ENCODE measurements around the gene GRK7. TPM values are rescaled to one million over a fixed set of nuclear protein-coding genes. Genes with fewer than 3 reads are reported as not detected.

The GRK7 gene
- total RNA-seq, 1 donor from 2014 or later: 0.10 TPM

GRCh38 chr3:141776885-141777284 lies 13.7 kb downstream of the GRK7 start:
- H3K9me3 Mint-ChIP-seq (ENCODE audit: unreplicated experiment): no peaks in the 10 kb centered on the region
- no peak for DNase-seq (ENCODE audit: low spot score)
- TF ChIP-seq CTCF (IDR thresholded peaks at IDR 0.05; ENCODE audit: unreplicated experiment): no peak
- no peak overlapping the region for H3K27ac Mint-ChIP-seq (ENCODE audit: unreplicated experiment)
- H3K36me3 Mint-ChIP-seq (ENCODE audit: low read depth, unreplicated experiment): no peaks in the 10 kb centered on the region
- H3K4me1 Mint-ChIP-seq (ENCODE audit: unreplicated experiment): peaks cover 1% of the 10 kb centered on the region
- no peak overlapping the region for H3K4me3 Mint-ChIP-seq (ENCODE audit: unreplicated experiment)
- peaks cover 2% of the 10 kb centered on the region for H3K27me3 Mint-ChIP-seq (ENCODE audit: unreplicated experiment)

GRCh38 chr3:141777957-141778813 lies 15.0 kb downstream of the GRK7 start:
- peaks cover 8% of the 10 kb centered on the region for H3K27me3 Mint-ChIP-seq (ENCODE audit: unreplicated experiment)
- TF ChIP-seq CTCF (IDR thresholded peaks at IDR 0.05; ENCODE audit: unreplicated experiment): no peak
- no peaks in the 10 kb centered on the region for H3K36me3 Mint-ChIP-seq (ENCODE audit: low read depth, unreplicated experiment)
- DNase-seq (ENCODE audit: low spot score): no peak
- no peak overlapping the region for H3K27ac Mint-ChIP-seq (ENCODE audit: unreplicated experiment)
- H3K9me3 Mint-ChIP-seq (ENCODE audit: unreplicated experiment): no peaks in the 10 kb centered on the region
- H3K4me3 Mint-ChIP-seq (ENCODE audit: unreplicated experiment): no peak overlapping the region
- peaks cover 3% of the 10 kb centered on the region for H3K4me1 Mint-ChIP-seq (ENCODE audit: unreplicated experiment)

DNA sequence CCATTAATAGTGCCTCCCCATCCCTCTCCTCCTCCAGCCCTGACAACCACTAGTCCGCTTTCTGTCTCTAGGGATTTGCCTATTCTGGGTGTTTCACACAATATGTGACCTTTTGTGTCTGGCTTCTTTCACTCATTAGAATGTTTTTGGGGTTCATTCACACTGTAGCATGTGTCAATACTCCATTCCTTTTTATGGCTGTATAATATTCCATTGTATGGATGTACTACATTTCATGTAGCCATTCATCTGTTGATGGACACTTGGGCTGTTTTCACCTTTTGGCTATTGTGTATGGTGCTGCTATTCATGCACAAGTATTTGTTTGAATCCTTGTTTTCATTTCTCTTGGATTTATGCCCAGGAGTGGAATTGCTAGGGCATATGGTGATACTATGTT lies 16.5 kb downstream of the GRK7 start:
- H3K27me3 Mint-ChIP-seq (ENCODE audit: unreplicated experiment): peaks cover 9% of the 10 kb centered on the region
- H3K9me3 Mint-ChIP-seq (ENCODE audit: unreplicated experiment): no peaks in the 10 kb centered on the region
- DNase-seq (ENCODE audit: low spot score): no peak
- no peak for TF ChIP-seq CTCF (IDR thresholded peaks at IDR 0.05; ENCODE audit: unreplicated experiment)
- peaks cover 9% of the 10 kb centered on the region for H3K4me1 Mint-ChIP-seq (ENCODE audit: unreplicated experiment)
- no peak overlapping the region for H3K4me3 Mint-ChIP-seq (ENCODE audit: unreplicated experiment)
- H3K27ac Mint-ChIP-seq (ENCODE audit: unreplicated experiment): no peak overlapping the region
- H3K36me3 Mint-ChIP-seq (ENCODE audit: low read depth, unreplicated experiment): no peaks in the 10 kb centered on the region

GRCh38 chr3:141782386-141782932 lies 19.3 kb downstream of the GRK7 start:
- Mint-ChIP-seq H3K27me3 (ENCODE audit: unreplicated experiment) (peaks cover 9% of the 10 kb centered on the region), H3K27ac (ENCODE audit: unreplicated experiment) (no peak overlapping the region), H3K36me3 (ENCODE audit: low read depth, unreplicated experiment) (no peaks in the 10 kb centered on the region), H3K4me3 (ENCODE audit: unreplicated experiment) (no peak overlapping the region), H3K4me1 (ENCODE audit: unreplicated experiment) (peaks cover 9% of the 10 kb centered on the region), H3K9me3 (ENCODE audit: unreplicated experiment) (no peaks in the 10 kb centered on the region)
- DNase-seq (ENCODE audit: low spot score): no peak
- TF ChIP-seq CTCF (IDR thresholded peaks at IDR 0.05; ENCODE audit: unreplicated experiment): no peak

- H3K9me3 Mint-ChIP-seq (ENCODE audit: unreplicated experiment): no peaks in the 10 kb centered on the region
- H3K4me3 Mint-ChIP-seq (ENCODE audit: unreplicated experiment): no peak overlapping the region
- DNase-seq (ENCODE audit: low spot score): no peak
- no peak overlapping the region for H3K27ac Mint-ChIP-seq (ENCODE audit: unreplicated experiment)
- peaks cover 9% of the 10 kb centered on the region for H3K4me1 Mint-ChIP-seq (ENCODE audit: unreplicated experiment)
- TF ChIP-seq CTCF (IDR thresholded peaks at IDR 0.05; ENCODE audit: unreplicated experiment): no peak
- peaks cover 8% of the 10 kb centered on the region for H3K27me3 Mint-ChIP-seq (ENCODE audit: unreplicated experiment)
- no peaks in the 10 kb centered on the region for H3K36me3 Mint-ChIP-seq (ENCODE audit: low read depth, unreplicated experiment)
These were observed 20.4 kb downstream of the GRK7 start for GRCh38 chr3:141783632-141784031.

Data from endothelial cell (in vitro differentiated cells).